G401 (cell line): ENCODE measurements around the gene GPR141. TPM values are rescaled to one million over a fixed set of nuclear protein-coding genes. Genes with fewer than 3 reads are reported as not detected.
"Not testable (repeated sequence)": the region's sequence is repeated elsewhere in the genome, so short reads cannot be mapped to it uniquely, and the experiment has no call there.

Experiments used
- DNase-seq: peaks from one replicate; pipeline ENCODE4 v3.0.0-alpha.2; 2015; ENCODE audit warnings: low spot score
- in situ Hi-C: cut with HindIII; loops from 2 replicates; pipeline ENCODE4 v1.10.0; 2016; ENCODE audit warnings: low sequenced_read_pairs, mixed read lengths
- total RNA-seq: library from RNA; depleted of rRNA; stranded (reverse); fragments of >200 nt; shearing (Covaris generic); gene quantifications from 2 replicates; pipeline ENCODE4 v1.2.3, GENCODE V29; 2014

The GPR141 gene
- total RNA-seq, 1 experiment from 2014 or later: not detected

DNA sequence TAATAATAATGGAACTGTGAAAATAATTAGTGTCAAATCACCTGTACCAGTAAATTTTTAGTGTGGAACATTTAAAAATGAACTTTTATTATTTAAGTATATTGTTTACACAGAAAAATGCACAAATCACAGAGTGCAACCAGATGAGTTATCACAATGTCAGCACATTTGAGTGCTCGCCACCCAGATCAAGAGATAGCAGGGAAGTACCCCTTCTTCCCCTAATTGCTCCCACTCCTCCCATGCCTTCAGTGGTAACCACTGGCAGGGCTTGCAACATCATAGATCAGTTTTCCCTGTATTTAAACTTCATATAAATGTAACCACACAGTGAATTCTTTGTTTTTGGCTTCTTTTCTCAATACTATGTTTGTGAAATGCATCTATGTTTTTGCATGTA lies 7.8 kb upstream of the GPR141 start:
- DNase-seq: no peak
- in situ Hi-C loops: no loop called here

DNA sequence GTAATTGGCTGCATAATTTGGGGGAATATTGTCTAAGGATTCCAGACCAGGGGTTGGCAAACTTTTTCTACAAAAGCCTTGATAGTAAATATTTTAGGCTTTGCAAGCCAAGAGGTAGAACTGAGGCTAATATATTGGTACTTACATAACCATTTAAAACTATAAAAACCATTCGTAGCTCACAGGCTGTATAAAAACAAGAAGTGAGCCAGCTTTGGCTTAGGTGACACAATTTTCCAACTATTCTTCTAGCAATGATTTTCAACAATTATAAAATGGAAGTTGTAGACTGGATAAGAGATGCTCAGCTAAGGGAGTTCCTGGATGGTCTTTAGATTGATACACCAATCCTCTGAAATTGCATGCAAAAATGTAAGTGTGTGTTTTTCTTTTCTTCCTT lies 1.4 kb downstream of the GPR141 start:
- no peak for DNase-seq
- in situ Hi-C loops: no loop called here

DNA sequence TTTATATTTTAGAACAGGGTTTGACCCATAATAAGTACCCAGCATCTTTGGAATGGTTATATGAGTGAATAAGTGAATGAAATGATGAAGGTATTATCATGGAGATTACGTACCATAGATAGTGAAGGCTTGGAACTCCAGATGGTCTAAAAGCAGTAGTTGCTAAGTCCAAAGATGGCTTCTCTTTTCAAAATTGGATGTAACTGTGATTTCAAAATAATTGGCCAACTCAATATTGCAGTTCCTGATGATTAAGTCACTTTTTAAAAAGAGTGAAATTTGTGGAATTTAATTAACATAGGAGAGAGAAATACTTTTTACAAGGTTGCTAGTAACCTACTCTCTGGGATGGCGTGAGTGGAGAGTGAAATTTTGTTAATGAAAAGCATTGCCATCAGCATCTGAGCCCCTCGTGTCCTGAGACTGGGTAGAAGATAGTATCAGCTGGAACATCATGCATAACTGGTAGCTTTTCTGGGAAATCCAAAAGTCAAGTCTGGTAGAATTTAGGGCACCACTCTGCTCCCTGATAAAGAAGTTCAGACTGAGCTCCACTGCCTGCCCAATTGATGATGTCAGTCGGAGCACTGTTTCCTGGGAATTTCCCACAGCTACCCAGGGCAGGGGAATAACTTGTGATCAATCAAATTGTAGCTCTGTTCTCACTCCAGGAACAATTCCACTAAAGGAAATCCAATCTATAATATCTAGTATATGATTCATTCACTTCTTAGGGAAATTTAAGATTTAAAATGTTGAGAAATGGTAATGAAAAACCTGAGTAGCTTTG lies 3.2 kb downstream of the GPR141 start:
- in situ Hi-C loops: no loop called here
- no peak for DNase-seq

DNA sequence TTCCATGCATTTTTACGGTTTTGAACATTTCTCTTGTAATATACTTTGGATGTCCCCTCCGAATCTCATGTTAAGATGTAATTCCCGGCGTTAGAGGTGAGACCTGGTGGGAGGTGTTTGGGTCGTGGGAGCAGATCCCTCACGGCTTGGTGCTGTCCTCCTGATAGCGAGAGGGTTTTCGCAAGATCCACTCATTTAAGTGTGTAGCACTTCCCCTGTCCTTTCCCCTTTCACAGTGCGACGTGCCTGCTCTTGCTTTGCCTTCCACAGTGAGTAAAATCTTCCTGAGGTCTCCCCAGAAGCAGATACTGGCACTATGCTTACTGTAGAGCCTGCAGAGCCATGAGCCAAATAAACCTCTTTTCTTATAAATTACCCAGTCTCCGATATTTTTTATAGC lies 6.6 kb downstream of the GPR141 start:
- in situ Hi-C loops: no loop called here
- no peak for DNase-seq

DNA sequence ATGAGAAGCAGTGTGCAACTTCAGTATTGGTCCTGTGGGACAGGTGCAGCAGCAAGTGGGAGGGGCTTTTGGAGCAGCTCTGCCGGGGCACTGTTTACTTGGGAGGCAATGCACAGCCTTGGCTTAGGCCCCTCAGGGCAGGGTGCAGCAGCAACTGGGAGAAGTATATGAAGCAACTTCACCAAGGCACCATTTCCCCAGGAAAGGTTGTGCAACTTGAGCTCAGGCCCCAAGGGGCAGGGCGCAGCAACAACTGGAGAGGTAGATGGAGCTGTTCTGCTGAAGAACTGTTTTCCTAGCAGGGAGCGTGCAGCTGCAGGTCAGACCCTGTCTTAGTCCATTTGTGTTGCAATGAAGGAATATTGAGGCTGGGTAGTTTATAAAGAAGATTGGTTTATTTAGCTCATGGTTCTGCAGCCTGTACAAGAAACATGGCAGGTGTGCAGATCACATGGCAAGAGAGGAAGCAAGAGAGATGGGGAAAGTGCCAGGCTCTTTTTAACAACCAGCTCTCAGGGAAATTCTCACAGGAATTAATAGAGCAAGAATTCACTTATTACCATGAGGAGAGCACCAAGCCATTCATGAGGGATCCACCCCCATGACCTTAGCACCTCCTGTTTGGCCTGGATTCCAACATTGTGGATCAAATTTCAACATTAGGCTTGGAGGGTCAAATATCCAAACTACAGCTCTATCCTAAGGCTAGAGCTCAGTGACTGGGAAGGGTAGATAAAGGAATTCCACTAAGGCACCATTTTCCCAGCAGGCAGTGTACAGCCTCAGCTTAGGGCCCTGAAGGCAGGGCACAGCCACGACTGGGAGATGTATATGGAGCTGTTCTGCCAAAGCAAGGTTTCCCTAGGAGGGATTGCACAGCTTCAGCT lies 10.9 kb downstream of the GPR141 start:
- in situ Hi-C loops: no loop called here
- no peak for DNase-seq

DNA sequence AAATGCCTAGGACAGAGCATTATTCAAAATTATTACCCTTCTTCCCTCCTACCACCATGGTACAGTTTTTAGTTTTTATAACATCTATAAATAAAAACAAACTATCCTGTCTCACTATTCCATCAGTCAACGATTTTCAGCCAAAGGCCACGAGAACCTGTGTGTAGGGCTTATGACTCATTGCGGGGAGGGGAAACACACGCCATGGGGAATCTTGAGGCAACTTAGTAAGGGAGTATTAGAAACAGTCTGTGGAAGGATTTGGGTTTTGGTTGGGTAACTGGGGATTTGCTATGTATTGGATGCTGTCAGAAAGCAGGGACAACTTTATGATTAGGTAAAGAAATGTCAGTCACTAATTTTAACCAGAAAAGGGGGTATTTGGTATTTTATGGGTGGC lies 14.7 kb downstream of the GPR141 start:
- in situ Hi-C loops: no loop called here
- no peak for DNase-seq

DNA sequence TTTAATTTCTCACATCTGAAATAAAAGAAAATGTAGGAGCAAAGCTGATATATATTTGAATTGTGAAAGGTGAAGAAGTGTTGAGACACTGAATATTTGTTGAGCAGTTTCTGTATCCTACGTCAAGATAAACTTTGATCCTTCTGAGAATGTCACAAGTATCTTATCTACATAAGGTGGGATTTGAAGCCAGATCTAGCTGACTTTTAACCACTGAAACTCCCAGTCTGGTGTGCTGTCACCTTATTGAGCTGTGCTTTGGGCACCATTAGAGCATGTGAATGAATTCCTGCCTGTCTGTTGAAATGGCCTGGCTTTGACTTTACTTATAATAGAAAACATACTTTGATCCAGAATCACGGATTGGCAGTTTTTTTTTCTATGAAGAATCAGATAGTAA lies 15.2 kb downstream of the GPR141 start:
- in situ Hi-C loops: no loop called here
- DNase-seq: no peak

DNA sequence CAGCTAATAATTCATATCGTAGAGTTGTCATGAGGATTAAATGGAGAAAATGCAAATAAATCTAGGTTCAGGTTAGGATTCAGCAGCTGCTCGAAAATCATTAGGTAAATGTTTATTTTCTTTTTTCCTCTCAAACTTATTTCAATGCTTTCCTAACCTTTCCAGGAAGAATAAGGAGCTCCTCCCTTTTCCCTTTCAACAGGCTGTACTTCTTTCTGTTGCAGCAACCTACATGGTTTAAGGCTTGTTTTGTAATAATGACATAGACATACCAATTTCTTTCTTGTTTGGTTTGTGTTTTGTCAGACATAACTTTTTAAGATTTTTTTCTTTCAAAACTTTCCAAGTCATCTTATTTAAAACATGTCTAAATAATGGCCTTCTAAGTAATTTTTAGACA lies 18.2 kb downstream of the GPR141 start:
- in situ Hi-C loops: no loop called here
- no peak for DNase-seq

DNA sequence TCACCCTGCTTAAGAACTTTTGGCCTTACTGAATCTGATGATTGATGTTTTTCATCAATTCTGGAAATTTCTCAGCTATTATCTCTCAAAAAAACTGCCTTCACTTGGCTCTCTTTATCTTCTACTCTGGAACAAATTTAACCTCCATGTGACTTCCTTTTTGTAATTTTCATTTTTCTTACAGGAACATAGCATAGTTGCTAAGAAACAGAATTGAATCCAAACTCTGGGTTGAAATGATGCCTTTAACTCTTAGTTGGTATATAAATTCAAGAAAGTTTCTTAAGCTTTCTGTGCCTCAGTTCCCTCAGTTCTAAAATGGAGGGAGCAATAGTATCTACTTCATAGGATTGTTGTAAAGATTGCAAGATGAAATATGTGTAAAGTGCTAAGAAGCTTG lies 19.8 kb downstream of the GPR141 start:
- in situ Hi-C loops: no loop called here
- no peak for DNase-seq

DNA sequence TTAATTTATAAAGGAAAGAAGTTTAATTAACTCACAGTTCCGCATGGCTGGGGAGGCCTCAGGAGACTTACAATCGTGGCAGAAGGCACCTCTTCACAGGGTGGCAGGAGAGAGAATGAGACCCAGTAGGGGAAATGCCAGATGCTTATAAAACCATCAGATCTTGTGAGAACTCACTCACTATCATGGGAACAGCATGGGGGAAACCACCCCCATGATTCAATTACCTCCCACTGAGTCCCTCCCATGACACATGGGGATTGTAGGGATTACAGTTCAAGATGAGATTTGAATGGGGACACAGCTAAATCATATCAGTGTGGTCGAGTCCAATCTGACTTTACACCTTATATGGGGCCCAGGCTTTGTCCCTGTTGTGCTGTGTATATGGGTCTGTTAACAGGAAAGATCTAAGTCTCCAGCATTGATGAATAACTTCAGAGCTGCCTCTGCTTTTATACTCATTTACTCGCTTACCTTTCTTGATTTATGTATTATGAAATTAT lies 20.8 kb downstream of the GPR141 start:
- DNase-seq, in situ Hi-C loops: not testable (repeated sequence)

DNA sequence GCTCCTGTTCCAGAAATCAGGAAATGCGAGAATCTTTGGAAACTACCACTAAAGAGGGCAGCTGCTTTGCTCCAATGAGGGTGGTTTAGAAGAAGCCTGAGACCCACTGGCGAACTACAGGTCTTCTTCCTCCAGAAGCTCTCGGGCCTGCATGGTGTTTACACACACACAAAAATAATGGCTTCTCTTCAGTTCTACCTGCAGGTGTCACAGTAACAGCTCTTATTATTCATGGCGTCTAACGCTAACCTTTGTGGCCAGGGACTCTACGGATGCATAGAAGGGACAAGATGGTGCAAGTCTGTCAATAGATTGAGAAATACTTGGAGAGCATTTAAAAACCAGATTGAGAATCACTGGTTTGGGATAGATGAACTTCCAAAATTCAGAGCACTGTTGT lies 22.4 kb downstream of the GPR141 start:
- in situ Hi-C loops: no loop called here
- DNase-seq: no peak

DNA sequence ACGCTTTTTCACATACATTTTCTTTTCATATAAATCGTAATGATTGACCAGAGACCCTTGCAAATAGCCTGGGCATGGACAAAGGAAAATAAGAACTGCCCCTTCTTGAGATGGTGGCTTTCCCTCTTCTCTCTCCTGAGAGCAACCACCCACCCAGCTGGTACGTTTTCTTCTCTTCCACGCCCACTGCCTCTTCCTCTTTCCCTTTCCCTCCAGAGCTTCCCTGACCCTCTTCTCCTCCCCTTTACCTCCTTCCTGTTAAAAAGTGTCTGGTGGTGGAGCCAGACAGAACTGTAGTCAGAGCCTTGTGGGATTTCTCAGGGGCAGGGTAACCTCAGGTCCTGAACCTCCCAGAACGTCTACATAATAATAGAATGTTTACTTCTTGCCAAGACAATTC lies 23.2 kb downstream of the GPR141 start:
- in situ Hi-C loops: no loop called here
- no peak for DNase-seq

DNA sequence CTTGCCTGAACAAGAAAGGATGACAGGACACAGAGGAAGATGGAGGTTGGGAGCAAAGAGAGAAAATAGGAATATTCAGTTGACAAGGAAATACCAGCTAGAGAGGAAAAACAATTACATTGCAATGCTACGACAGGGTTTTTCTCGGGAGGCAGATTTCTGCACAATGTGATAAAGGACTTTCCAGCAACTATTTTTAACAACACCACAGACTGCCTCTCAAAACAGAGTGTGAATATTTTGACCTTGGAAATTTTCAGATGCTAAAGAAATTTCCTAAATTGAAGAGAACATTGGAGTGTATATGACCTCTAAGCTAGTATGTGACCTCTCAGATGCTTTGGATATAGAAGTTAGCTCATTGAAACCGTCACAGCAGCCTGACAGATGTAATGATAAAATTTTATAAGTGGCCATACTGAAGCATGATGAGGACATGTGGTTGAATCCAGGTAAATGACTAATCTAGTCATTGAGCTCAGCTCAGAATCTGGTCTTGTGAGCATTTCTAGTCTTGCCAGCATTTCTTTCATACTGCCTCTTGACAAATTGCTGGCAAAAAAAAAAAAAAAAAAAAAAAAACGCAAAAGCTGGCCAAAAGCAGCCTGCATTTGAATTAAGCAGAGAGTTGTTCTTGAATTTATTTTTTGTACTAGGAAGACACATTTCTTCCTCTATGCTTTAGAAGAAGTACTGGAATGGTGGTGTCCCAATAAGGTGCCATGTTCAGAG lies 24.4 kb downstream of the GPR141 start:
- no peak for DNase-seq
- in situ Hi-C loops: no loop called here

DNA sequence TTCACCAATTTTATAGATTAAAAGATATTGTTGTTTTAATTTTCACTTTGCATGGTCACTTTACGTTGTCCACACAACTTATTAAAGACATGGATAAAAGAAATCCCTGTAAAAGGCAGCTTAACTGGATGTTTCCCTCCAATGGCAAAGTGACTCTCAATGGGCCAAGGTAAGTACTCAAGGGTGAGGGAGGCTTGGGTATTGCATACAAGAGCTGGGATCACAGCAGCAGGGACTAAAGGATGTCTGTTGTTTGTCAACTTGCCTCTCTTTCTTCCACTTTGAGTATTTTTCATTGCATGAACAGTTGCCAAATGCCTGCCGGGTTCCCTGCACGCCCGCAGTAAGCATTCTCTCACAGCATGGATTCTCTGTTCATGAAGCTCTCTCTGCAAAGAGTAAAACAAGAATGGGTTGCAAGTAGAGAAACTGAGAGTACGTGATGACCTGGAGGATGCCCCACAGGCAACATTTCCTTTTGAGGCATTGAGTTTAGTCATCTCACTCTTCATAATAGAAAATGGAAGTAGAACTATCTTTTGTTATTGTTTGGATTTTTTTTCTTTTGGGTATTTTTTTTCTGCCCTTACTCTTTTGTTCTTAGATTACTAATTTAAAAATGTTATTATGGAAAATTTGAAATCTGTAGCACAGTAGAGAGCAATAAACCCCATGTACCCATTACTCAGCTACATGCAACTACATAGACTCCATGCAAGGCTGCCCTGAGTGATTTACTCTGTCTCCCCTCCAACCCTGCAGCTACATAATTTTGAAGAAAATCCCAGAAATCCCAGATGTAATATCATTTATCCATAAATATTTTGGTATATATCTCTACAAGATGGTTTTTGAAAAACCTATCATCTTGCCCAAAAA lies 26.3 kb downstream of the GPR141 start:
- in situ Hi-C loops: no loop called here
- no peak for DNase-seq

DNA sequence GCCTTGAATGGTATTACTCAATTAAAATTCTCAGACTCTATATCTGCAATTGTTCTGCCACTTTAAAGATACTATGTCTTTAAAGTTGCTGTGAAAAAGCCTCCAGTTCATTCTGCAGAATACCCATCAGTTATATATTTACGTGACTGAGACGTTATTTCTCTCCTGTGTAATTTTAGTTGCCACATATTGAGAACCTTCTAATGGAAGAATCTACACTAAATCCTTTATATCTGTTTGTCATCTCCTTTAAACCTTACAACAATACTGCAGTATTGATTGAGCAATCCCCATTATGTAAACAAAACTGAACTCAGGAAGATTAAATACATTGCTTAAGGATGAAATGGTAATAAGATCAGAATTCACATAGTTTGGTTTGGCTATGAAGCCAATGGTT lies 30.0 kb downstream of the GPR141 start:
- in situ Hi-C loops: no loop called here
- DNase-seq: no peak

DNA sequence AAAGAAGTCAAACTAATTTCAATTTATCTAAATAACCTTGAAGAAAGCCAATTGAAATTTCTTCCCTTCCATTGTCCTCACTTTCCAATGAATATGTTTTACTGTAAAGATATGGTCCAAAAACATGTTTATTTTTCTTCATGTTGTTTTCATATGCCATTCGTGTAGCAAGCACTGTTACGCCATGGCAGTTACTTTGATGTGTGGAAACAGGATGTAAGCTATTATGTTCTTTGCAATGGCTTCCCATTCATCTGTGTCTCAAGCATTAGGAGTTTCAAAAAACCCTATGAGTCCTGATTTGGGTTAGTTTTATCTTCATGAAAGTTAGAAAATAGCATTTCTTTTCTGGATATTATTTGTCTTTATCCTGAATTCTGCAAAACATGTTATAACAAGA lies 31.0 kb downstream of the GPR141 start:
- no peak for DNase-seq
- in situ Hi-C loops: no loop called here

DNA sequence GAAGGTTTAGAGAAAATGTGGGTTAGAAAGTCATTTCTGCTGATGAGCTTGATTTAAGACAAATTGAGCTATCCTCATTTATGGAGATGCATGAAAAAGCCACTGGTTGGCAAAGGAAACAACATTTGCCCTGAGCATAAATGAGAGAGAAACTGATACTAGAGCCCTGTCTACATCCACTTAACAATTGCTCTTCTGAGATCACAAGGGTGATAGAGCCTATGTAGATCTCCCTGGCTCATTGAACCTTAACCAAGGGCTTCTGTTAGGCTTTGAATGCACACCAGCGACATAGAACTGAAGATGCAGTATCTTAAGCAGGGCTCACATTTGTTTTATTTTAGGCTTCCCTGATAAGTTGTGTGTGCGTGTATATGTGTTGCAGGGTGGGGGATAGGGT lies 35.0 kb downstream of the GPR141 start:
- no peak for DNase-seq
- in situ Hi-C loops: no loop called here

DNA sequence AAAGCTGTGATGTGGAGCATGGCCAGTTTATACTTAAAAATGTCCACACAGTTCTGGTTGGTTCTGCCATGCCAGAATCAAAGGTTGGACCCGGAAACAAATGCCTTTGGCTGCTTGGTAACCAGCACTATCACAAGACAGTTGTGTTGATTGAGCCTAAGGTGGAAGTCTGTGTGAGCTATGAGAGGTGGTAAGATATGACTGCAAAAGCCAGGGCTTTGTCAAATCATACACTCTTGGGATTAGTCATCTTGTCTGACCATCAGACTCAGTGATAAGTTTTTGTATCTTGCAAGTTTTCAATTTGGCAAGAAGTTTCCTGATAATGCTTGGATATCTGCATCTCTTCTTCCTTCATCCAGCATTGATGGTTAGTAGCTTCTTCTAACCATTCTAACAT lies 35.5 kb downstream of the GPR141 start:
- in situ Hi-C loops: no loop called here
- DNase-seq: no peak

DNA sequence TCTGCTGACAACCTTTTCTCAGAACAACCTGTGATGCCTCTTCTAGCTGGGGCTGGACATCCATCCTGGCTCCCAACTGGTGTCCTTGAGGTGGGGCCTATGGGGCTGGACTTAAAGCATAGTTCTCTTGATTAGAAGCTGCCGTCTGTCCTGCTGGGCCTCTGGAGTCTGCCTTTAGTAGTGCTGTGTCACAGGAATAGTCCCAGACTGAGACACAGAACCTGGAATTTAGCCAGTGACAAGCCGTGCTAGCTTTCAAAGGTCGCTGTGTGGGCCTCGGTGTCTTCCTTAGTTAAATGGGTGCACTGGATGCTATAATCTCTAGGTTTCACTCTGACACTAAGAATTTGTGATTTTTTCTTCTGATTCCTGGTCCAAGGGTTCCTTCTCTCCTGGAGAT lies 41.2 kb downstream of the GPR141 start:
- in situ Hi-C loops: no loop called here
- DNase-seq: no peak
